ENCODE measurements around the gene FAM228B. TPM values are rescaled to one million over a fixed set of nuclear protein-coding genes. Genes with fewer than 3 reads are reported as not detected.

The FAM228B gene
- total RNA-seq, 1 experiment from 2014 or later = 7.9 TPM

GRCh38 chr2:24104906-24105305 is 18.4 kb upstream of the FAM228B start:
- H3K36me3 Mint-ChIP-seq (ENCODE audit: insufficient read depth, unreplicated experiment) = no peaks in the 10 kb centered on the region
- H3K27ac Mint-ChIP-seq (ENCODE audit: unreplicated experiment) = no peak overlapping the region
- CTCF ChIA-PET = no interaction called here
- H3K36me3 ChIP-seq (ENCODE audit: control insufficient read depth, insufficient read depth, low read length) = no peaks in the 10 kb centered on the region
- H3K4me1 ChIP-seq = 0 out of 2 replicates have a peak, but pooled peaks cover 3% of the 10 kb centered on the region
- no peak overlapping the region for H3K4me3 ChIP-seq (ENCODE audit: low read depth, low read length)
- peaks cover 25% of the 10 kb centered on the region for H3K9me3 Mint-ChIP-seq (ENCODE audit: unreplicated experiment)
- H3K27me3 ChIP-seq (replicated peaks; ENCODE audit: control insufficient read depth, insufficient read depth, low read length) = no peaks in the 10 kb centered on the region
- POLR2A ChIA-PET = no interaction called here
- H3K9me3 ChIP-seq = 0 out of 2 replicates have a peak, but pooled peaks cover 5% of the 10 kb centered on the region
- peaks cover 6% of the 10 kb centered on the region for H3K4me1 Mint-ChIP-seq (ENCODE audit: low read depth, unreplicated experiment)
- H3K4me3 Mint-ChIP-seq (ENCODE audit: unreplicated experiment) = no peak overlapping the region
- no peaks in the 10 kb centered on the region for H3K27me3 Mint-ChIP-seq (ENCODE audit: insufficient read depth, unreplicated experiment)
- no TSS peak for BruUV-seq (replicated peaks)
- DNase-seq = no peak
- no peak for TF ChIP-seq CTCF (IDR thresholded peaks at IDR 0.05; ENCODE audit: insufficient read depth in 1 of 2, low read depth in 1 of 2, low read length in 1 of 2, severe bottlenecking in 1 of 2, unreplicated experiment in 1 of 2)
- intact Hi-C loops (cut with micrococcal nuclease; ENCODE audit: unreplicated experiment) = no loop called here

DNA sequence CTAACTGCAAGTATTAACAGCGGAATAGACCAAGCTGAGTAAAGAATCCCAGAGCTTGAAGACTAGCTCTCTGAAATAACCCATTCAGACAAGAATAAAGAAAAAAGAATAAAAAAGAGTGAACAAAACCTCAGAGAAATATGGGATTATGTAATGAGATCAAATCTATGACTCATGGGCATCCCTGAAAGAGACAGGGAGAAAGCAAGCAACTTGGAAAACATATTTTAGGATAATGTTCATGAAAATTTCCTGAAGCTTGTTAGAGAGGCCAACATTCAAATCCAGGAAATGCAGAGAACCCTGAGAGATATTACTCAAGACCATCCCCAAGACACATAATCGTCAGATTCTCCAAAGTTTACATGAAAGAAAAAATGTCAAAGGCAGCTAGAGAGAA is 17.5 kb upstream of the FAM228B start:
- H3K27me3 Mint-ChIP-seq (ENCODE audit: insufficient read depth, unreplicated experiment) = no peaks in the 10 kb centered on the region
- CTCF ChIA-PET = no interaction called here
- peaks cover 6% of the 10 kb centered on the region for H3K4me1 Mint-ChIP-seq (ENCODE audit: low read depth, unreplicated experiment)
- DNase-seq = no peak
- H3K36me3 ChIP-seq (ENCODE audit: control insufficient read depth, insufficient read depth, low read length) = no peaks in the 10 kb centered on the region
- BruUV-seq (replicated peaks) = no TSS peak
- H3K4me3 ChIP-seq (ENCODE audit: low read depth, low read length) = no peak overlapping the region
- H3K27ac Mint-ChIP-seq (ENCODE audit: unreplicated experiment) = no peak overlapping the region
- H3K27me3 ChIP-seq (replicated peaks; ENCODE audit: control insufficient read depth, insufficient read depth, low read length) = no peaks in the 10 kb centered on the region
- H3K4me1 ChIP-seq = 0 out of 2 replicates have a peak, but pooled peaks cover 3% of the 10 kb centered on the region
- H3K9me3 ChIP-seq = 0 out of 2 replicates have a peak, but pooled peaks cover 5% of the 10 kb centered on the region
- no peak for TF ChIP-seq CTCF (IDR thresholded peaks at IDR 0.05; ENCODE audit: insufficient read depth in 1 of 2, low read depth in 1 of 2, low read length in 1 of 2, severe bottlenecking in 1 of 2, unreplicated experiment in 1 of 2)
- no peaks in the 10 kb centered on the region for H3K36me3 Mint-ChIP-seq (ENCODE audit: insufficient read depth, unreplicated experiment)
- peaks cover 25% of the 10 kb centered on the region for H3K9me3 Mint-ChIP-seq (ENCODE audit: unreplicated experiment)
- no peak overlapping the region for H3K4me3 Mint-ChIP-seq (ENCODE audit: unreplicated experiment)
- POLR2A ChIA-PET = no interaction called here
- intact Hi-C loops (cut with micrococcal nuclease; ENCODE audit: unreplicated experiment) = no loop called here

DNA sequence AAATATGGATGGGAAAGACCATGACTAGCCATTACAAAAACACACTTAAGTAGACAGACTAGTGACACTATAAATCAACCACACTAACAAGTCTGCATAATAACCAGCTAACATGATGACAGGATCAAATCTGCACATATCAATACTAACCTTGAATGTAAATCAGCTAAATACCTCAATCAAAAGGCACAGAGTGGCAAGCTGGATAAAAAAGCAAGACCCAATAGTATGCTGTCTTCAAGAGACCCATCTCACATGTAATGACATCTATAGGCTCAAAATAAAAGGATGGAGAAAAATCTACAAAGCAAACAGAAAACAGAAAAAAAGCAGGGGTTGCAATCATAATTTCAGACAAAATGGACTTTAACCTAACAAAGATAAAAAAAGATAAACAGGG is 16.5 kb upstream of the FAM228B start:
- no peaks in the 10 kb centered on the region for H3K36me3 Mint-ChIP-seq (ENCODE audit: insufficient read depth, unreplicated experiment)
- peaks cover 10% of the 10 kb centered on the region; the same call in 1 of the 2 replicates for H3K4me1 ChIP-seq
- H3K9me3 Mint-ChIP-seq (ENCODE audit: unreplicated experiment) = peaks cover 25% of the 10 kb centered on the region
- H3K4me1 Mint-ChIP-seq (ENCODE audit: low read depth, unreplicated experiment) = peaks cover 15% of the 10 kb centered on the region
- ChIA-PET CTCF (no interaction called here), POLR2A (no interaction called here)
- 0 out of 2 replicates have a peak, but pooled peaks cover 5% of the 10 kb centered on the region for H3K9me3 ChIP-seq
- no peak for TF ChIP-seq CTCF (IDR thresholded peaks at IDR 0.05; ENCODE audit: insufficient read depth in 1 of 2, low read depth in 1 of 2, low read length in 1 of 2, severe bottlenecking in 1 of 2, unreplicated experiment in 1 of 2)
- H3K4me3 ChIP-seq (ENCODE audit: low read depth, low read length) = no peak overlapping the region
- no peak for DNase-seq
- intact Hi-C loops (cut with micrococcal nuclease; ENCODE audit: unreplicated experiment) = no loop called here
- no peak overlapping the region for H3K27ac Mint-ChIP-seq (ENCODE audit: unreplicated experiment)
- no peaks in the 10 kb centered on the region for H3K36me3 ChIP-seq (ENCODE audit: control insufficient read depth, insufficient read depth, low read length)
- no peaks in the 10 kb centered on the region for H3K27me3 ChIP-seq (replicated peaks; ENCODE audit: control insufficient read depth, insufficient read depth, low read length)
- no peak overlapping the region for H3K4me3 Mint-ChIP-seq (ENCODE audit: unreplicated experiment)
- no TSS peak for BruUV-seq (replicated peaks)
- no peaks in the 10 kb centered on the region for H3K27me3 Mint-ChIP-seq (ENCODE audit: insufficient read depth, unreplicated experiment)

All from Caco-2 (cell line).